Endometrial microvascular endothelial cells (primary cell): ENCODE results near the gene NBR1. TPM values are rescaled to one million over a fixed set of nuclear protein-coding genes. Genes with fewer than 3 reads are reported as not detected.
"Not testable (repeated sequence)": the region's sequence is repeated elsewhere in the genome, so short reads cannot be mapped to it uniquely, and the experiment has no call there.

Experiments used
- in situ Hi-C: cut with HindIII; loops from 2 replicates; pipeline ENCODE4 v1.10.0; 2017; ENCODE audit warnings: low sequenced_read_pairs, low pct_unique_long_range_greater_than_20kb; ENCODE audit errors: inconsistent ontology term
- total RNA-seq: library from RNA; depleted of rRNA; stranded (reverse); fragments of >200 nt; gene quantifications from one replicate; pipeline ENCODE4 v1.2.3, GENCODE V29; 2015; ENCODE audit errors: inconsistent ontology term

NBR1 gene
- total RNA-seq, 1 donor from 2014 or later: 53.6 TPM

DNA sequence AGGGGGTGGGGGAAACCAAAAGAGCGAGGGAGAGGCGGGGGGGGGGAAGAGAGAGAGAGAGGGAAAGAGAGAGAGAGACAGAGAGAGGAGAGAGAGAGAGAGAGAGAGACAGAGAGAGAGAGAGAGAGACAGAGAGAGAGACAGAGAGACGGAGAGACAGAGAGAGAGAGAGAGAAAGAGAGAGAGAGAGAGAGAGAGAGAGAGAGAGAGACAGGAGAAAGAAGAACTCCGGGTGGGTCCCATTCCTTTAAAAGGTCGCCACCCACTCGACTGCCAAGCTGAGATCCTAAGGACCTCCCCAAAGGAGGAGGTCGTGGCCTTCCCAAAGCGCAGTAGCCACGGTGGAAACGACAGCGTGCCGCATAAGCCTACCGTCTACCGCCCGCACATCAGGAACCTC, 62.2 kb downstream of the NBR1 start:
- in situ Hi-C loops: not testable (repeated sequence)

DNA sequence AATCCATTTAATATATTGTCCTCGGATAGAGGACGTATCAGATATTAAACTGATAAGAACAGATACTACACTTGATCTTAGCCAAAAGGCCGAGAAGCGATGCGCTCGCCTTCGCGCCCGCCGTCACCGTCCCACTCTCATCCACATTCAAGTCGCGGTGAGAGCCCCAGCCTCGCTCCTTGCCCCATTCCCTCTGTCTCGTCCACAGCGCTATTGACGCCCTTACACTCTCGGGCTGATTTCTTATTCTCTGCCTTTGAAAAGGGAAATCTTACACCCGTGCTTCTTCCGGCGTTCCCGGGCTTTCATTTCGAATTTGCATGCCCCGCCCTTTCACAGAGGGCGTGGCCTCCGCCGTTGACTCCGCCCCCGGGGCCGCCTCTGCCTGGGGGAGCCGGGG, 62.9 kb downstream of the NBR1 start, which contains the start of gene RNU2-1:
Gene RNU2-1 (minus strand): TSS at position 101 of the 400 bp plus-strand sequence.
- in situ Hi-C loops: not testable (repeated sequence)

DNA sequence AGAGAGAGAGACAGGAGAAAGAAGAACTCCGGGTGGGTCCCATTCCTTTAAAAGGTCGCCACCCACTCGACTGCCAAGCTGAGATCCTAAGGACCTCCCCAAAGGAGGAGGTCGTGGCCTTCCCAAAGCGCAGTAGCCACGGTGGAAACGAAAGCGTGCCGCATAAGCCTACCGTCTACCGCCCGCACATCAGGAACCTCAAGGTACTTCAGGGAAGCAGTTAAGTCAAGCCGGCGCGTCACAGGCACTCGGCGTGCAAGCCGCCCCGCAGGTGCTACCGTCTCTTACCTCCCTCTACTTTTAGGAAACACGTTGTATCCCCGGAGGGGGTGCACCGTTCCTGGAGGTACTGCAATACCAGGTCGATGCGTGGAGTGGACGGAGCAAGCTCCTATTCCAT, 68.6 kb downstream of the NBR1 start:
- in situ Hi-C loops: not testable (repeated sequence)

DNA sequence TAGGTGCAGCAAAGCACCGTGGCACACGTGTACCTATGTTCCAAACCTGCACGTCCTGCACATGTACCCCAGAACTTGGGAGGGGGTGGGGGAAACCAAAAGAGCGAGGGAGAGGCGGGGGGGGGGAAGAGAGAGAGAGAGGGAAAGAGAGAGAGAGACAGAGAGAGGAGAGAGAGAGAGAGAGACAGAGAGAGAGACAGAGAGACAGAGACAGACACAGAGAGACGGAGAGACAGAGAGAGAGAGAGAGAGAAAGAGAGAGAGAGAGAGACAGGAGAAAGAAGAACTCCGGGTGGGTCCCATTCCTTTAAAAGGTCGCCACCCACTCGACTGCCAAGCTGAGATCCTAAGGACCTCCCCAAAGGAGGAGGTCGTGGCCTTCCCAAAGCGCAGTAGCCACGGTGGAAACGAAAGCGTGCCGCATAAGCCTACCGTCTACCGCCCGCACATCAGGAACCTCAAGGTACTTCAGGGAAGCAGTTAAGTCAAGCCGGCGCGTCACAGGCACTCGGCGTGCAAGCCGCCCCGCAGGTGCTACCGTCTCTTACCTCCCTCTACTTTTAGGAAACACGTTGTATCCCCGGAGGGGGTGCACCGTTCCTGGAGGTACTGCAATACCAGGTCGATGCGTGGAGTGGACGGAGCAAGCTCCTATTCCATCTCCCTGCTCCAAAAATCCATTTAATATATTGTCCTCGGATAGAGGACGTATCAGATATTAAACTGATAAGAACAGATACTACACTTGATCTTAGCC, 69.8 kb downstream of the NBR1 start:
- in situ Hi-C loops: not testable (repeated sequence)

DNA sequence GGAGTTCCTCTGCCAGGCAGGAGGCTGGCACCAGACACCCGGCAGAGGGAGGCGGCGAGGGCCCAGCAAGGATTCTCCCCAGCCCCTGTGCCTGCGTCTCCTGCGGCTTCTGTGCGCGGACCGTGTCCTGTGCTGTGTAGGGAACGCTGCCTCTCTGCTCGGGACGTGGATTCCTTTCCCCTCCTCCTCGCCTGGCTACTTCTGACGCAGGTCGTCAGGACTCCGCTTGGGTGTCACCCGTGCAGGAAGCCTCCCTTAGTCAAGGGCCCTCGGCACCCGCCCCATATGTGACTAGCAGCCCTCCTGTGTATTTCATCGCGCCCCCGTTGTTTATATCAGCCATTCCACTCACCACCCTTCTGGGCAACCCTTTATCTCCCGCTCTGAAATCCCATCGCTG, 75.4 kb downstream of the NBR1 start:
- in situ Hi-C loops: not testable (repeated sequence)

Other genes starting within 250 kb of the NBR1 start
- 34.3 TPM for gene AARSD1, start 206.8 kb upstream of the NBR1 start, total RNA-seq
- gene PTGES3L, start 191.1 kb upstream of the NBR1 start, total RNA-seq: not detected
- 7.3 TPM for gene RUNDC1, start 190.6 kb upstream of the NBR1 start, total RNA-seq
- 880 TPM for gene RPL27, start 172.8 kb upstream of the NBR1 start, total RNA-seq
- 62.6 TPM for gene IFI35, start 164.4 kb upstream of the NBR1 start, total RNA-seq
- gene VAT1, start 148.8 kb upstream of the NBR1 start, total RNA-seq: 599 TPM
- under 0.01 TPM for gene RND2, start 146.0 kb upstream of the NBR1 start, total RNA-seq
- gene BRCA1, start 45.9 kb upstream of the NBR1 start, total RNA-seq: 22.7 TPM
- 6.1 TPM for gene TMEM106A, start 40.7 kb downstream of the NBR1 start, total RNA-seq
- not detected for gene CCDC200, start 57.4 kb downstream of the NBR1 start, total RNA-seq
- not detected for gene RNU2-1, start 62.8 kb downstream of the NBR1 start, total RNA-seq
- gene ARL4D, start 227.8 kb downstream of the NBR1 start, total RNA-seq: 1.4 TPM